Calu3 (cell line): Measurements from ENCODE around the gene BCKDHB. TPM values are rescaled to one million over a fixed set of nuclear protein-coding genes. Genes with fewer than 3 reads are reported as not detected.

Source experiments
- BruUV-seq: library from RNA; stranded (reverse); fragments of 400-500 nt; replicated peaks from 2 replicates; lab custom pipeline; 2021; lab: Mats Ljungman, UMichigan
- CTCF ChIA-PET: fragments of 300-600 bp; sonication (Branson Sonifier 250); formaldehyde crosslinking; loops from one replicate; lab custom pipeline; 2022; ENCODE audit warnings: antibody characterized with exemption; lab: Charles Lee
- DNase-seq: peaks from one replicate; pipeline ENCODE4 v3.0.0; 2022
- H3K27ac Mint-ChIP-seq: one replicate; pipeline ENCODE4 v1.8.0; 2022; ENCODE audit warnings: mixed read lengths; ENCODE audit not compliant: unreplicated experiment
- H3K27me3 Mint-ChIP-seq: one replicate; pipeline ENCODE4 v1.8.0; 2022; ENCODE audit warnings: mixed read lengths; ENCODE audit not compliant: unreplicated experiment
- H3K36me3 Mint-ChIP-seq: one replicate; pipeline ENCODE4 v1.8.0; 2022; ENCODE audit warnings: mild to moderate bottlenecking, moderate library complexity, mixed read lengths; ENCODE audit not compliant: insufficient read depth, unreplicated experiment
- H3K4me1 Mint-ChIP-seq: one replicate; pipeline ENCODE4 v1.8.0; 2022; ENCODE audit warnings: mild to moderate bottlenecking, low read depth, mixed read lengths; ENCODE audit not compliant: unreplicated experiment
- H3K4me3 Mint-ChIP-seq: one replicate; pipeline ENCODE4 v1.8.0; 2022; ENCODE audit warnings: mild to moderate bottlenecking, low read depth, moderate library complexity, mixed read lengths; ENCODE audit not compliant: unreplicated experiment
- H3K9me3 Mint-ChIP-seq: one replicate; pipeline ENCODE4 v1.8.0; 2022; ENCODE audit warnings: low read depth, mixed read lengths; ENCODE audit not compliant: unreplicated experiment
- intact Hi-C: fragments of 100-400 bp; cut with micrococcal nuclease; formaldehyde crosslinking; loops from one replicate; pipeline ENCODE4 v1.10.0; 2022; ENCODE audit not compliant: unreplicated experiment
- total RNA-seq: library from RNA; stranded (reverse); gene quantifications from 2 replicates; pipeline ENCODE4 v1.2.3, GENCODE V29; 2022
- TF ChIP-seq, protein P1 (sequence below): fragments of 200-600 bp; IDR thresholded peaks from one replicate; pipeline ENCODE4 v1.8.0; 2022; ENCODE audit warnings: antibody characterized with exemption; ENCODE audit not compliant: unreplicated experiment

The BCKDHB gene
- total RNA-seq, 1 experiment from 2014 or later, result 24.9 TPM

DNA sequence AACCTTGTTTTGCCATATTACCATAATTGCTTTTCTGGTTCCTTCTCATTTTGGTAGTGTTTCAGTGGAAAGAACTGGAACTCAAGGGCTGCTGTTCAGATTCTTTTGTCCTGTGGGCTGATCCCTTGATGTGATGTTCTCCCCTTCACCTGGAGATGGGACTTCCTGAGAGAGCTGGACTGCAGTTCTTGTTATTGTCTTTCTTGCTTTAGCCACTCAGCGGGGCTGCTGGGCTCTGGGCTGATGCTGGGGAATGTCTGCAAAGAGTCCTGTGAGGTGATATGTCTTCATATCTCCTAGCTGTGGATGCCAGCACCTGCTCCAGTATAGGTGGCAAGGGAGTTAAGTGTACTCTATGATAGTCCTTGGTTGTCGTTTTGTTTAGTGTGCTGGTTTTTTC lies 79.0 kb downstream of the BCKDHB start:
- CTCF ChIA-PET, result no interaction called here
- Mint-ChIP-seq H3K27ac (no peak overlapping the region), H3K4me3 (no peak overlapping the region), H3K27me3 (no peaks in the 10 kb centered on the region), H3K36me3 (no peaks in the 10 kb centered on the region), H3K4me1 (no peaks in the 10 kb centered on the region), H3K9me3 (no peaks in the 10 kb centered on the region)
- intact Hi-C loops, result no loop called here
- TF ChIP-seq, protein P1, sequence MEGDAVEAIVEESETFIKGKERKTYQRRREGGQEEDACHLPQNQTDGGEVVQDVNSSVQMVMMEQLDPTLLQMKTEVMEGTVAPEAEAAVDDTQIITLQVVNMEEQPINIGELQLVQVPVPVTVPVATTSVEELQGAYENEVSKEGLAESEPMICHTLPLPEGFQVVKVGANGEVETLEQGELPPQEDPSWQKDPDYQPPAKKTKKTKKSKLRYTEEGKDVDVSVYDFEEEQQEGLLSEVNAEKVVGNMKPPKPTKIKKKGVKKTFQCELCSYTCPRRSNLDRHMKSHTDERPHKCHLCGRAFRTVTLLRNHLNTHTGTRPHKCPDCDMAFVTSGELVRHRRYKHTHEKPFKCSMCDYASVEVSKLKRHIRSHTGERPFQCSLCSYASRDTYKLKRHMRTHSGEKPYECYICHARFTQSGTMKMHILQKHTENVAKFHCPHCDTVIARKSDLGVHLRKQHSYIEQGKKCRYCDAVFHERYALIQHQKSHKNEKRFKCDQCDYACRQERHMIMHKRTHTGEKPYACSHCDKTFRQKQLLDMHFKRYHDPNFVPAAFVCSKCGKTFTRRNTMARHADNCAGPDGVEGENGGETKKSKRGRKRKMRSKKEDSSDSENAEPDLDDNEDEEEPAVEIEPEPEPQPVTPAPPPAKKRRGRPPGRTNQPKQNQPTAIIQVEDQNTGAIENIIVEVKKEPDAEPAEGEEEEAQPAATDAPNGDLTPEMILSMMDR, result no peak
- no peak for DNase-seq
- no TSS peak for BruUV-seq

GRCh38 chr6:80186082-80186481 lies 79.6 kb downstream of the BCKDHB start:
- intact Hi-C loops, result no loop called here
- CTCF ChIA-PET, result no interaction called here
- no TSS peak for BruUV-seq
- Mint-ChIP-seq H3K27ac (no peak overlapping the region), H3K27me3 (no peaks in the 10 kb centered on the region), H3K4me3 (no peak overlapping the region), H3K4me1 (no peaks in the 10 kb centered on the region), H3K9me3 (no peaks in the 10 kb centered on the region), H3K36me3 (no peaks in the 10 kb centered on the region)
- DNase-seq, result no peak
- TF ChIP-seq, protein P1, result no peak

GRCh38 chr6:80196906-80197305 lies 90.4 kb downstream of the BCKDHB start:
- Mint-ChIP-seq H3K27me3 (no peaks in the 10 kb centered on the region), H3K36me3 (no peaks in the 10 kb centered on the region), H3K4me3 (no peak overlapping the region), H3K4me1 (no peaks in the 10 kb centered on the region), H3K27ac (no peak overlapping the region), H3K9me3 (no peaks in the 10 kb centered on the region)
- no TSS peak for BruUV-seq
- CTCF ChIA-PET, result interaction anchor here (1.6 kb wide), 1 partner anchor 17 kb away, joined by 4 read pairs; no protein-coding TSS in a partner anchor
- intact Hi-C loops, result no loop called here
- no peak for DNase-seq
- TF ChIP-seq, protein P1, result no peak

- Mint-ChIP-seq H3K36me3 (no peaks in the 10 kb centered on the region), H3K4me3 (no peak overlapping the region), H3K27me3 (no peaks in the 10 kb centered on the region), H3K9me3 (no peaks in the 10 kb centered on the region), H3K27ac (no peak overlapping the region), H3K4me1 (no peaks in the 10 kb centered on the region)
- peak; percentile 21 for DNase-seq
- intact Hi-C loops, result no loop called here
- TF ChIP-seq, protein P1, result no peak
- CTCF ChIA-PET, result interaction anchor here (1.6 kb wide), 1 partner anchor 17 kb away, joined by 4 read pairs; no protein-coding TSS in a partner anchor
- no TSS peak for BruUV-seq
These were observed 91.0 kb downstream of the BCKDHB start for GRCh38 chr6:80197474-80197873.
